GM10266 (cell line): ENCODE measurements around the gene ZNF91.
"Not testable (repeated sequence)": the region's sequence is repeated elsewhere in the genome, so short reads cannot be mapped to it uniquely, and the experiment has no call there.

ENCODE experiments used
- DNase-seq: peaks from one replicate; pipeline ENCODE4 v3.0.0; 2012; ENCODE audit errors: extremely low spot score
- TF ChIP-seq, protein P1 (sequence below): IDR thresholded peaks from 2 replicates; pipeline ENCODE4 v1.5.1; 2012; ENCODE audit warnings: mild to moderate bottlenecking, low read depth; ENCODE audit not compliant: control insufficient read depth, insufficient read depth; ENCODE audit errors: missing control alignments

ZNF91 gene

DNA sequence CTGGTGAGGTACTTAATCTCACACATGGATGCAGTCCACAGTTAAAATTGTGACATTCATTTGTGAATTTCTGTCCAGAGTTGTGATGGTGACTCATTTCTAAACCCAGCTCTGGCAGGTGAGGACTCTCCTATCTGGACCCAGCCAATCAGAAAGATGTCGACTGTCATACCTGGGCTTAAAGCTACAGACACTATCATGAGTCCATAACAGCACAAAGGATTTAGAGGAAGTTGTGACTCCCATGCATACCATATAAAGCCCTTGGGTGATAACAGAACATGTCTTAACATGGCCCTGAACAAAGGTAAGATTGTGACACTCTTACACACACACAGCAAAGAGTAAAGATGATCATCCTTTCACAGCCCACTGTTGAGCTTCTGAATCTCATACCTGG lies 85.3 kb downstream of the ZNF91 start:
- DNase-seq = no peak
- TF ChIP-seq, protein P1, sequence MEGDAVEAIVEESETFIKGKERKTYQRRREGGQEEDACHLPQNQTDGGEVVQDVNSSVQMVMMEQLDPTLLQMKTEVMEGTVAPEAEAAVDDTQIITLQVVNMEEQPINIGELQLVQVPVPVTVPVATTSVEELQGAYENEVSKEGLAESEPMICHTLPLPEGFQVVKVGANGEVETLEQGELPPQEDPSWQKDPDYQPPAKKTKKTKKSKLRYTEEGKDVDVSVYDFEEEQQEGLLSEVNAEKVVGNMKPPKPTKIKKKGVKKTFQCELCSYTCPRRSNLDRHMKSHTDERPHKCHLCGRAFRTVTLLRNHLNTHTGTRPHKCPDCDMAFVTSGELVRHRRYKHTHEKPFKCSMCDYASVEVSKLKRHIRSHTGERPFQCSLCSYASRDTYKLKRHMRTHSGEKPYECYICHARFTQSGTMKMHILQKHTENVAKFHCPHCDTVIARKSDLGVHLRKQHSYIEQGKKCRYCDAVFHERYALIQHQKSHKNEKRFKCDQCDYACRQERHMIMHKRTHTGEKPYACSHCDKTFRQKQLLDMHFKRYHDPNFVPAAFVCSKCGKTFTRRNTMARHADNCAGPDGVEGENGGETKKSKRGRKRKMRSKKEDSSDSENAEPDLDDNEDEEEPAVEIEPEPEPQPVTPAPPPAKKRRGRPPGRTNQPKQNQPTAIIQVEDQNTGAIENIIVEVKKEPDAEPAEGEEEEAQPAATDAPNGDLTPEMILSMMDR = no peak

- TF ChIP-seq, protein P1 = no peak
- no peak for DNase-seq
Measured at GRCh38 chr19:23305555-23305954, 89.7 kb downstream of the ZNF91 start.

- TF ChIP-seq, protein P1 = no peak
- no peak for DNase-seq
Measured at GRCh38 chr19:23304238-23304637, 91.0 kb downstream of the ZNF91 start.

GRCh38 chr19:23294141-23294540 lies 101.1 kb downstream of the ZNF91 start:
- TF ChIP-seq, protein P1 = no peak
- no peak for DNase-seq

DNA sequence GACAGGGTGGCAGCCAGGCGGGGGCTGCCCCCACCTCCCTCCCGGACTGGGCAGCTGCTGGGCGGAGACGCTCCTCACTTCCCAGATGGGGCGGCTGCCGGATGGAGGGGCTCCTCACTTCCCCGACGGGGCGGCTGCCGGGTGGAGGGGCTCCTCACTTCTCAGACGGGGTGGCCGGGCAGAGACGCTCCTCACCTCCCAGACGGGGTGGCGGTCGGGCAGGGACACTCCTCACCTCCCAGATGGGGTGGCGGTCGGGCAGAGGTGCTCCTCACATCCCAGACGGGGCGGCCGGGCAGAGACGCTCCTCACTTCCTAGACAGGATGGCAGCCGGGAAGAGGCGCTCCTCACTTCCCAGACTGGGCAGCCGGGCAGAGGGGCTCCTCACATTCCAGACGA lies 105.3 kb downstream of the ZNF91 start:
- DNase-seq = not testable (repeated sequence)
